ENCODE results near the gene COMTD1.

DNA sequence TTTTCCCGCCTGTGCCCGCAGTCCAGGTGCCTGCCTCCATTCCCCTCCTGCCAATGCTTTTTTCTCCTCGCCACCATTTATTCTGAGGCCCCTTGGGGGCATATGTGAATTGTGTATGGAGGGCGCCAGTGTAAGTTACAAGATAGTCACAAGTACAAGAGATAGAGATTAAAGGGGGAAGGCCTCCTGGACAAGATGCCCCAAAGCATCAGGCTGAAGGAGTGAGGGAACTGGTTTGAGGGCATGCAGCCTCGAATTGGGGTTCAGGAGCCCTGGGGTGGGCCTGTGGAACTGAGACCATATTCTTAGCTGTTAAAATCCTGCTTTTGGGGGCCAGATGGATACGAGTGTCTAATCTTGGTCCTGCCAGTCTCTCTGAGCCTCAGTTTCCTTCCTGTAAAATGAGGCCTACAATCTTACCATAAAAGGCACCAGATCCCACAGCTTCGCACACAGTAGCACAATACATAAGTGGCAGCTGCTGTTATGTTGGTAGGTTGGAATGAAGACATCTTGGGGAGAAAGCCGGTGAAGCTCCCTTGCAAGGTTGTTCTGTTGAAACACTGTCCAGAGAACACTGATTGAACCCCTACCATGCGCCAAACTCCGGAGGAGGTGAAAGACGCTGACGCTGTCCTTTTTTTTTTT lies 545 bp upstream of the COMTD1 start:
- TF ChIP-seq, protein P1, sequence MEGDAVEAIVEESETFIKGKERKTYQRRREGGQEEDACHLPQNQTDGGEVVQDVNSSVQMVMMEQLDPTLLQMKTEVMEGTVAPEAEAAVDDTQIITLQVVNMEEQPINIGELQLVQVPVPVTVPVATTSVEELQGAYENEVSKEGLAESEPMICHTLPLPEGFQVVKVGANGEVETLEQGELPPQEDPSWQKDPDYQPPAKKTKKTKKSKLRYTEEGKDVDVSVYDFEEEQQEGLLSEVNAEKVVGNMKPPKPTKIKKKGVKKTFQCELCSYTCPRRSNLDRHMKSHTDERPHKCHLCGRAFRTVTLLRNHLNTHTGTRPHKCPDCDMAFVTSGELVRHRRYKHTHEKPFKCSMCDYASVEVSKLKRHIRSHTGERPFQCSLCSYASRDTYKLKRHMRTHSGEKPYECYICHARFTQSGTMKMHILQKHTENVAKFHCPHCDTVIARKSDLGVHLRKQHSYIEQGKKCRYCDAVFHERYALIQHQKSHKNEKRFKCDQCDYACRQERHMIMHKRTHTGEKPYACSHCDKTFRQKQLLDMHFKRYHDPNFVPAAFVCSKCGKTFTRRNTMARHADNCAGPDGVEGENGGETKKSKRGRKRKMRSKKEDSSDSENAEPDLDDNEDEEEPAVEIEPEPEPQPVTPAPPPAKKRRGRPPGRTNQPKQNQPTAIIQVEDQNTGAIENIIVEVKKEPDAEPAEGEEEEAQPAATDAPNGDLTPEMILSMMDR (optimal IDR thresholded peaks at IDR 0.05 in 1 of 3, IDR thresholded peaks at IDR 0.05 in 1 of 3, conservative IDR thresholded peaks at IDR 0.05 in 1 of 3; ENCODE audit: extremely low read depth in 1 of 3, insufficient read depth in 2 of 3, low read length in 3 of 3) = no peak
- no peak for TF ChIP-seq EZH2 (IDR thresholded peaks at IDR 0.05; ENCODE audit: low read length)
